Fibroblast of skin of scalp (primary cell): ENCODE data around the gene IPP. TPM values are rescaled to one million over a fixed set of nuclear protein-coding genes. Genes with fewer than 3 reads are reported as not detected.
"Not testable (repeated sequence)": the region's sequence is repeated elsewhere in the genome, so short reads cannot be mapped to it uniquely, and the experiment has no call there.

ENCODE experiments used
- DNase-seq: peaks from one replicate; pipeline ENCODE4 v3.0.0-alpha.2; 2013
- polyA plus RNA-seq, 2 experiments: library from polyadenylated mRNA; unstranded; fragments of 120-200 nt; gene quantifications; one replicate each; pipeline ENCODE4 v1.2.1, GENCODE V29; 2013; ENCODE audit not compliant: insufficient read length in 2 of 2

Gene IPP
- 13.2 TPM for polyA plus RNA-seq (2013, experiment 1 of 2; ENCODE audit: insufficient read length)
- 15.7 TPM for polyA plus RNA-seq (2013, experiment 2 of 2; ENCODE audit: insufficient read length)

GRCh38 chr1:45750298-45751038 is at the start of gene IPP:
IPP (minus strand) TSS chr1:45750653; CDS start chr1:45746411, 4,242 bp downstream.
- peak; percentile 98 for DNase-seq

- DNase-seq, result no peak
These were observed 46.5 kb upstream of the IPP start for GRCh38 chr1:45796946-45797345.

DNA sequence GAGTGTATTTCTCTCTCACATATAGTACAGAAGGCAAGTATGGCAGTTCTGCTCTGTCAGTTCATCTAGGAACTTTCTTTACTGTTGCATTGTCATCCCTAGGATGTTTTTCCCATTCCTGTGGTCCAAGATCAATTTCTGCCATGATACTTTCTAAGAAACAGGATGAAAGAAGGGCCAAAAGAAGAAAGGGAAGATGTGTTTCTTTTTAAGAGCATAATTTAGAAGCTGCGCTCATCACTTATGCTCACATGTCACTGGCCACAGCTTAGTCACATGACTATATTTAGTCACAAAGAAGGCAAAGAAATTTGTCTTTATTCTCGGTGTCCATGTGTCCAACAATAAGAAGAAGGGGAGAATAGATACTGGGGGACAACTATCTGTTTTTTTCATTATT is 45.9 kb upstream of the IPP start:
- no peak for DNase-seq

DNA sequence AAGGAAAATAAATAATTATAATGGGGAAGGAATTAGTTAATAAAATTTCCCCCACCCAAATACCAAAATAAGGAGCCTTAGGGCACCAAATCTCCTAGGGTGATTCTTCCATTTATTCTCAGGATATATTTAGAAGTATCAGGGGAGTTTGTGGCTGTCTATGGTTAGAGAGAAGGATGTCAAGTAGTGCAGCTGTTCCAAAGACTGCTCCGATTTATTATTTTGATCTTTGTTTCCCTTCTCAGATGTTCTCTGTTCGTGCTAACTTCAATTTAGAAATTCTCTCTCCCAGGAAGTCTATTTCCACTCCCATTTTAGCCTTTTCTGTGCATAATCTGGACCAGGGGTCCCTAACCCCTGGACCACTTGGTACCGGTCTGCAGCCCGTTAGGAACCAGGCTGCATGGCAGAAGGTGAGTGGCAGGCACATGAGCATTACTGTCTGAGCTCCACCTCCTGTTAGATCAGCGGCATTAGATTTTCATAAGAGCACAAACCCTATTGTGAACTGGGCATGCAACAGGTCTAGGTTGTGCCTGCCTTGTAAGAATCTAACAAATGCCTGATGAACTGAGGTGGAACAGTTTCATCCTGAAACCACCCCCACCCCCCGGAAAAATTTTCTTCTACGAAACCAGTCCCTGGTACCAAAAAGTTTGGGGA is 43.6 kb upstream of the IPP start:
- no peak for DNase-seq

- no peak for DNase-seq
These were observed 42.3 kb upstream of the IPP start for GRCh38 chr1:45792744-45793143.

DNA sequence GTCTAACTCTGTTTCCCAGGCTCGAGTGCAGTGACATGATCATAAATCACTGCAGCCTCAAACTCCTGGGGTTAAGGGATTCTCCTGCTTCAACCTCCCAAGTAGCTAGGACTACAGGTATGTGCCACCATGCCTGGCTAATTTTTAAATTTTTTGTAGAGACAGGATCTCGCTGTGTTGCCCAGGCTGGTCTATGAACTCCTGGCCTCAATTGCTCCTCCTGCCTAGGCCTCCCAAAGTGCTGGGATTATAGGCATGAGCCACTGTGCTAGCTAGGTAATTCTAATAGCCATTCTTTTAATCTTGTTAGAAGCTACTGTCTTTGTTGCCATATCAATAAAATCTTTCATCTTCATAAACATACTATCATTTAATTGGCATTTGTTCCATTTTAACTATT is 39.1 kb upstream of the IPP start:
- no peak for DNase-seq

- DNase-seq, result no peak
These were observed 37.5 kb upstream of the IPP start for GRCh38 chr1:45787905-45788304.

DNA sequence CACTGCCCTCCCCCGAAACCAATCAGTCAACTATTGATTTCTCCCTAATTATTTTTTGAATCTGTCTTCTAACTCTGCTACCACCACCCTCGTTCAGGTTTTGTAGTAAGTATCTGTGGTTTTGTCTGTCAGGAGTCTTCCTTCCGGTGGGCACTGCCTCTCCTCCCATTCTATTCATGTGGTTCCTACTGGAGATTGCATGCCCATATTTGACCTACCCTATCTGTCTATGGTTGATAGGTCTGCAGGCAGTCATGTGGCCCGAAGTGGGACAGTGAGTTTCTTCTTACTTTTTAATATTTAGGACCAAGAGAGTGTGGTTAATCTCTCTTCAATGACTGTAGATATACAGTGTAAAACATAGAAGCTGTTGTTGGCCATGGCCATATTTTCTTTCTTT is 35.1 kb upstream of the IPP start:
- no peak for DNase-seq

DNA sequence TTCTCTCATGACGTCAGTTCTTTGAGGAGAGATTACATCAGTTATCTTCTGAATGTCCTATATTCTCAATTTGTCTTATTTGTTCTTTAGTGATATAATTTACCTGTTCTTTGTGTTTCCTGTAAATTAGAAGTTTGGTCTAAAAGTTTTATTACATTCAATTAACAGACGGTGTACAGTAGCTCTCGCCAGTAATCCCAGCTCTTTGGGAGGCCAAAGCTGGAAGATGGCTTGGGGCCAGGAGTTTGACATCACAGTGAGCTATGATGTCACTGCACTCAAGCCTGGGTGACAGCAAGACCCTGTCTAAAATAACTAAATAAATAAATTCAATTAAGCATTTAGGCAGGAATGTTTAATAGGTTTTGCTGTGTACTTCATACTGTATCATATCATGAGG is 25.3 kb upstream of the IPP start:
- DNase-seq, result no peak

GRCh38 chr1:45772971-45773370 is 22.5 kb upstream of the IPP start:
- DNase-seq, result no peak

DNA sequence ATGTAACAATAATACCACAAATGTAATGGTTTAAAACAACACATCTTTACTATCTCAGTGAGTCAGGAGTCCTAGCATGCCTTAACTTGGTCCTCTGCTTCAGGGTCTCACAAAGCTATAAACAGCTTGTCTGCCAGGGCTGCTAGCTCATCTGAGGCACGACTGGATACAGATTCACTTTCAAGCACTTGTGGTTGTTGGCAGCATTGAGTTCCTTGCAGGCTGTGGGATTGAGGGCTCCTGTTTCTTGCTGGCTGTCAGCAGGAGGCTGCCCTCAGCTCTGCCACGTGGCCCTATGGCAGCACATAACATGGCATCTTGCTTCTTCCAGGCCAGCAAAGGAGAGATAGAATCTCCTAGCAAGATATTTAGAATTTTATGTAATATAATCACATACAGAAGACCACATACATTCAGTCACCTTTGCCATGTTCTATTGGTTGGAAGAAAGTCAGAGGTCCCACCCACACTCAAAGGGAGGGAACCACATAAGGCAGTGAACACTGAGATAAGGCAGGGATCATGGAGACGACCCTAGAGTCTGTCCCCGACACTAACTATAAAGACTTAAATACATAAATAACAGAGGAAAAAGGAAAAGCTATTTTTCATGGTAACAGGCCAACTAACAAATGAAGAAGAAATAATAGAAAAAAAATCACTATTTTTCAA is 18.9 kb upstream of the IPP start:
- DNase-seq, result no peak

- DNase-seq, result no peak
These were observed 16.6 kb upstream of the IPP start for GRCh38 chr1:45767035-45767434.

GRCh38 chr1:45765999-45766792 is 15.7 kb upstream of the IPP start:
- DNase-seq, result no peak

DNA sequence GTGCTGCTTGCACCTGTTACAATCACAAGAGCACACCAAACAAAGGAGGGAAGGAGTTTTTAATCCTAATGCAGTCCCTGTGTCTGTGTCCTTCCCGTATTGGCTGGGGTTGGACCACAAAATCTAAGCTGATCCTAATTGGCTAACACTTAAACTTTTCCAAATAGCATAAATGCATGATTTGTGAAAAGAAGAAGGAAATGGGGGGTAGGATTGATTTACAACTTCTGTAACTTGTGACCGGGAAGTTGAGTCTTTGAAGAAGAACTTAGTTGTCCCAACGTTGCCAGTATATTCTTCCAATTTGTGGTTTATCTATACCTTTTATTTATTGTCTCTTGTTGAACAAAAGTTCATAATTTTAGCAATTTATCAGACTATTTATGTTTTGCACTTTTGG is 11.8 kb upstream of the IPP start:
- no peak for DNase-seq

GRCh38 chr1:45755697-45756096 is 5.2 kb upstream of the IPP start:
- no peak for DNase-seq

DNA sequence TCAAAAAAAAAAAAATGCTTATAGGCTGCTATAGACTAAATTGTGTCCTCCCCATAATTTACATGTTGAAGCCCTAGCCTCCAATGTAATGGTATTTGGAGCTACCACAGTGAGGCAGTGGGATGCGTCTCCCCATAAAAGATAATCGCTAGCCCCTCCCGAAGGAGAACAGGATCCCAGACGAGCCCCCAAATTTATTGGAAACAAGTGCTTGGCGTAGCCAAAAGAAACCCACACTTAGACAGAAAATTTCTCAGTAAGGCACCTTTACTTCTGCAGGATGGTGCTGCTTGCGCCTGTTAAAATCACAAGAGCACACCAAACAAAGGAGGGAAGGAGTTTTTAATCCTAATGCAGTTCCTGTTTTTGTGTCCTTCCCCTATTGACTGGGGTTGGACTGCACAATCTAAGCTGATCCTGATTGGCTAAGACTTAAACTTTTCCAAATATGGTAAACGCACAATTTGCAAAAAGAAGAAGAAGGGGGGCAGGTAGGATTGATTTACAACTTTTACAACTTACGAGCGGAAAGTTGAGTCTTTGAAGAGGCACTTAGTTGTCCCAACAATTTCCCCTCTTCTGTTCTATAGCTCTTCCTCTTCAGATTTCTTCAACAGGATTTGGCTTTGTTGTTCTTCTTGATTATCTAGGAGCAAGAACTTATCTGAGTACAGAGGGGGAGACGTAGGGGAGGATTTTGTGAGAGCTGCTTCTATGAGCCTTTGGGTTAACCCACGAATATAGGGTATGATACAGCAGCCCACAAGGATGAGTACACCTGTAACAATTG is 3.0 kb upstream of the IPP start:
- DNase-seq, result no peak

GRCh38 chr1:45752441-45753052 is 2.1 kb upstream of the IPP start:
- peak; percentile 18 for DNase-seq

DNA sequence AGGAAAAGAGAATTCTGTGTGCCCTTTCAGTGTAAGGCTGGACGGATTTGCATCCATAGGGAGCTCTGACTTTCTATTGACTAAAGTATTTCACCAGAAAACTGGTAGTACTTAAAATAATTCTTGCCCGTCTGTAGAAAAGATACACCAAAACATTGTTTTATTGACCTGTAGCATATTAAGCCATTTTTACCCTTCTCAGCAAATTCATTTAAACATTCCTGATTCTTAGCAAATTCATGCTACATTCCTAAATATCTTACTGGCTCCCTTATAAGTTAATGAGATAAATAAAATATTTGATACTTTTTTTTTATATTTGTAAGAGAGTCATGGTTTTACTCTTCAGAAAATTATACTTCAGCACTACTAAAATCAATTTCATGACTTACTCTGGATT is 1.6 kb upstream of the IPP start:
- no peak for DNase-seq

GRCh38 chr1:45751039-45751838 is 786 bp upstream of the IPP start:
- not testable (repeated sequence) for DNase-seq

DNA sequence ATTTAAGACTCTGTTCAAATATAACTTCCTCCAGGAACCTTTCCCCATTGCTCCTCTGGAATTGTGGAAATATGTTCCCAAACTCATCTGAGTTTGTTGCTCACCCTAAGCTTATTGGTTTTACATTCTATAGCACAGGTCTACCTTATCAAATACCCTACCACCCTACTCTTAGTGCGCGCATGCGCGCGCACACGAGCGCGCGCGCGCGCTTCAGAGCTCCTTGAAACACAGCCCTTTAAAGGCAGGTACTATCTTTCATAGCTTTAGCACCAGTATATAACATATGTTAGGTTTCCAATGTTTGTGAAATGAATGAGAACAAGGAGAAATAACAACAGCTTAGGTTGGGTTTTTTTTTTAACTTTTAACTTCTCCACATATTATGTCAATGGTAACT is 3.5 kb downstream of the IPP start:
- no peak for DNase-seq
